Cardiac muscle cell (in vitro differentiated cells and primary cell): ENCODE measurements around the gene UBC. TPM values are rescaled to one million over a fixed set of nuclear protein-coding genes. Genes with fewer than 3 reads are reported as not detected.

ENCODE experiments used
- DNase-seq, 2 donors: peaks; one replicate each; pipeline versions ENCODE4 v3.0.0 to v3.0.0-alpha.2; 2010 to 2017; ENCODE audit warnings: low read depth in 1 of 2, low spot score in 1 of 2
- H3K27ac ChIP-seq: fragments of 200-600 bp; sonication (generic); 2 replicates; pipeline ENCODE4 v1.5.1; 2016
- H3K27me3 ChIP-seq: fragments of 200-600 bp; sonication (generic); 2 replicates; pipeline ENCODE4 v1.6.0; 2016; ENCODE audit warnings: control low read depth
- H3K36me3 ChIP-seq: fragments of 200-600 bp; sonication (generic); 2 replicates; pipeline ENCODE4 v1.5.1; 2016; ENCODE audit warnings: control low read depth
- H3K4me1 ChIP-seq: fragments of 200-600 bp; sonication (generic); 2 replicates; pipeline ENCODE4 v1.8.1; 2017; ENCODE audit warnings: low read depth, mild to moderate bottlenecking, mixed run types
- H3K4me3 ChIP-seq: fragments of 200-600 bp; sonication (generic); 2 replicates; pipeline ENCODE4 v1.5.1; 2016; ENCODE audit warnings: mild to moderate bottlenecking
- H3K9me3 ChIP-seq: fragments of 200-600 bp; sonication (generic); 2 replicates; pipeline ENCODE4 v1.5.1; 2017; ENCODE audit warnings: low read depth, mild to moderate bottlenecking, control low read depth
- polyA plus RNA-seq: library from polyadenylated mRNA; unstranded; fragments of >200 nt; fragmentation: Nextera tagmentation; extraction: Ambion mirVana; gene quantifications from 2 replicates; pipeline ENCODE4 v1.2.1, GENCODE V29; 2016
- total RNA-seq: library from RNA; depleted of rRNA; stranded (reverse); fragments of >200 nt; gene quantifications from 2 replicates; pipeline ENCODE4 v1.2.3, GENCODE V29; 2016
- TF ChIP-seq, protein P1 (sequence below): IDR thresholded peaks from 2 replicates; pipeline ENCODE4 v1.5.1; 2012; ENCODE audit warnings: low read depth, mild to moderate bottlenecking, low read length

Gene UBC
- total and polyA plus RNA-seq, 2 experiments from 2014 or later: 897 to 1,139 TPM

DNA sequence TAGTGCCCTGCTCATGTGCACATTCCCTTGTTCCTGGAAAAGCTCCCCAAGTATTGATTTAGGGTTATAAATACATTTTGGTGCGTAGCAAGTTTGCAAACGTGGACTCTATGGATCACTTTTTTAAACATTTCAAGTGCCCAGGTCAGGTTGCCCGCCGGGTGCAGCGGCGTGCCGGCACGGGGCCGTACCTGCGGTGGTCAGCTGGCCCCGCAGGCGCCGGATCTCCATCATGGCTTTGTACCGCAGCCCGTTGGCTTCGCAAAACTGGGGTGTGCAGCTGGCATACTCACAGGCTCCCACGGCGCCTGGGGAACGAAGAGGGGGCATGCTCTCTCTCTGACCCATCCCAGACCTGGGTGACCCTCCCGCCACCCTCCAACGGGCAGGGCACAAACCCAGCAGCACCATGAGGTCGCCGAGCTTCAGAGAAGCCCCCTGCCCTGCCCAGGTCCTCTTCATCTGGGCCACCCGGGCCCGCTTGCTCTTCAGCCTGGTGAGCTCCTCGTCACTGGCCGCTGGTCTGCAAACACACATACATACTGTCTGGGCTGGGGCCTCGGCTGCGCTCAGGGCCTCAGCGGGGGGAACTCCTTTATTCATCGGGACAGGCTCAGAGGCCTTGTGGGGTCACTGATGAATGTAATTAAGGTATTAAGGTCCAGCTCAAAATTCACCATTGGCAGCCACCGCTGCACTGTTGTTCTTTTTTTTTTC, 39.4 kb upstream of the UBC start:
- DNase-seq: no peak
- H3K27ac ChIP-seq: no peak overlapping the region
- no peaks in the 10 kb centered on the region for H3K9me3 ChIP-seq
- TF ChIP-seq, protein P1, sequence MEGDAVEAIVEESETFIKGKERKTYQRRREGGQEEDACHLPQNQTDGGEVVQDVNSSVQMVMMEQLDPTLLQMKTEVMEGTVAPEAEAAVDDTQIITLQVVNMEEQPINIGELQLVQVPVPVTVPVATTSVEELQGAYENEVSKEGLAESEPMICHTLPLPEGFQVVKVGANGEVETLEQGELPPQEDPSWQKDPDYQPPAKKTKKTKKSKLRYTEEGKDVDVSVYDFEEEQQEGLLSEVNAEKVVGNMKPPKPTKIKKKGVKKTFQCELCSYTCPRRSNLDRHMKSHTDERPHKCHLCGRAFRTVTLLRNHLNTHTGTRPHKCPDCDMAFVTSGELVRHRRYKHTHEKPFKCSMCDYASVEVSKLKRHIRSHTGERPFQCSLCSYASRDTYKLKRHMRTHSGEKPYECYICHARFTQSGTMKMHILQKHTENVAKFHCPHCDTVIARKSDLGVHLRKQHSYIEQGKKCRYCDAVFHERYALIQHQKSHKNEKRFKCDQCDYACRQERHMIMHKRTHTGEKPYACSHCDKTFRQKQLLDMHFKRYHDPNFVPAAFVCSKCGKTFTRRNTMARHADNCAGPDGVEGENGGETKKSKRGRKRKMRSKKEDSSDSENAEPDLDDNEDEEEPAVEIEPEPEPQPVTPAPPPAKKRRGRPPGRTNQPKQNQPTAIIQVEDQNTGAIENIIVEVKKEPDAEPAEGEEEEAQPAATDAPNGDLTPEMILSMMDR: no peak
- H3K4me3 ChIP-seq: no peak overlapping the region
- H3K36me3 ChIP-seq: no peaks in the 10 kb centered on the region
- H3K4me1 ChIP-seq: no peaks in the 10 kb centered on the region
- H3K27me3 ChIP-seq: no peaks in the 10 kb centered on the region

DNA sequence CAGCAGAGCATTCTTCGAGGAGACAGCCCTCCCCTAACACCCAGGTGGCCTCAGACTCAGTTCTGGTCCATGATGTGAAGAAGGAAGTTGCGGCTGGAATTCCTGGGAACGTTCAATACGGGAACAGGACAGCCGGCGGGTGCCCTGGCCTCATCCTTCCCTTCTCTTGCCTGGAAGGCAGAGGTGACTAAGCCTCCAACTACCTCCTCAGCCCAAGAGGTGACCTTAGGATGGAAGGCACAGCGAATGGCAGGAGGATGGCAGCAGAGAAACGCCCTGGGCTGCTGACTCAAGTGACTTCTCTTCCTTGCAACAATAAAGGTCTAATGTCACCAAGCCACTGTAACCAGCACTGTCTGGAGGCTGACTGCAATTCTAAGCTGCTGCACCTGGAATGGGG, 38.4 kb upstream of the UBC start:
- Histone ChIP-seq H3K4me3 (no peak overlapping the region), H3K36me3 (no peaks in the 10 kb centered on the region), H3K9me3 (no peaks in the 10 kb centered on the region), H3K4me1 (no peaks in the 10 kb centered on the region), H3K27me3 (no peaks in the 10 kb centered on the region), H3K27ac (no peak overlapping the region)
- TF ChIP-seq, protein P1: no peak
- DNase-seq: no peak

DNA sequence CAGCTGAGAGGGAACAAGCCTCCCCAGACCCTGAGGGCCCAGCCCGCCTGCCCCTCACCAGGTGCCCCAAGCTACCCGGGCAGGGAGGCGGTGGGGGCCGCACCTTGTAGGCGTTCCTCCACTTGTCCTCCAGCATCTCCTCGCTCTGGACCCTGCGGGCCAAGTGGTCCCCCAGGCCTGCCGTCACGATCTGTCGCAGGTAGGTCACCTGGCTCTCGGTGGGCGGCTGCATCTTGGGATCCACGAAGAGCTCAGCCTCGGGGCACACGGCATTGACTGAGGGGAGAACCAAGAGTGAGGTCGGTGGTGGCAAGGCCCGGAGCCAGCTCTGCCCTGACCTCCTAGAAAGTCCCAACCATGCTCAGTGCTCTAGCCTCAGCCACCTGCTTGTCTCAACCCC, 37.8 kb upstream of the UBC start:
- TF ChIP-seq, protein P1: no peak
- H3K4me3 ChIP-seq: no peak overlapping the region
- H3K4me1 ChIP-seq: no peaks in the 10 kb centered on the region
- H3K27me3 ChIP-seq: no peaks in the 10 kb centered on the region
- H3K27ac ChIP-seq: no peak overlapping the region
- no peaks in the 10 kb centered on the region for H3K36me3 ChIP-seq
- DNase-seq: no peak
- no peaks in the 10 kb centered on the region for H3K9me3 ChIP-seq

DNA sequence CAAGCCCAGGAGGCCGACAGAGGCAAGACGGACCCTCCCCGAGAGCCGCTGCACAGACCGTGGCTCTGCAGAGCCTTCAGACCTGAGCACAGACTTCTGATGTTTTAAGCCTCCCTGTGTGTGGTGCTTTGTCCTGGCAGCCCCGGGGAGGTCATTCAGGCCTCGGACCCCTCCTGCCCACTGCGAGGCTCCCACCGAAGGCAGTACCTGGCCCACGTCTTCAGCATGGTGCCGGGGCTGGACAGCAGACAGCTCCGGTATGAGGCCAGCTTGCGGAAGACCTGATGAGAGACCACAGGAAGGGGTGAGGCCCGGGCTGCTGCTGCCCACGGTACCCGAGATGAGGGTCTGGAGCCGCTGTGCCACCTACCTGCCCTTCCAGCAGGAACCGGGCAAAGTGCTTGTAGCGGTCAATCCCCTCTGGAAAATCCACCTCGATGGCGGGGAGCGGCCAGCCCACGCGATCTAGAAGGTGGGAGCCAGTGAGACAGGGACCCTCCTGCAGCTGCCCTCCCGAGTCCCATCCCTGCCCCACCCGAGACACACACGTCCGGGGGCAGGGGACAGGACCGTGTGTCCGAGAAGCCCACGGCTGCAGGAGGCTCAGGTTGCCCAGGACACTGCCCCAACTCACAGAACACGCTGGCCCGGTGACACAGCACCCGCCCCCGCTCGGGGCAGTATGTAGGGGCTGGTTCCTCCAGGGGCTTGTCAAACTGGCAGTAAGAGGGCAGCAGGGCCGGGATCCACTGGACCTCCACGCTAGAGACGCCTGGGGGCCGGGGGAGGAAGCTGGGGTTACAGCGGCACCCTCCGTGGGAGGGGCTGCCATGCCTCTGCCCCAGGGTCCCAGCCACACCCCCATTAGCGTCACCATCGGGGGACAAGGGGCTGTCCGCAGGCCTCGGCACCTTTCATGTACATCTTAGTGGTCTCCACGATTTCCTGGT, 35.6 kb upstream of the UBC start:
- no peaks in the 10 kb centered on the region for H3K9me3 ChIP-seq
- no peak overlapping the region for H3K4me3 ChIP-seq
- H3K4me1 ChIP-seq: no peaks in the 10 kb centered on the region
- H3K27me3 ChIP-seq: no peaks in the 10 kb centered on the region
- TF ChIP-seq, protein P1: no peak
- no peak overlapping the region for H3K27ac ChIP-seq
- no peak for DNase-seq
- no peaks in the 10 kb centered on the region for H3K36me3 ChIP-seq

DNA sequence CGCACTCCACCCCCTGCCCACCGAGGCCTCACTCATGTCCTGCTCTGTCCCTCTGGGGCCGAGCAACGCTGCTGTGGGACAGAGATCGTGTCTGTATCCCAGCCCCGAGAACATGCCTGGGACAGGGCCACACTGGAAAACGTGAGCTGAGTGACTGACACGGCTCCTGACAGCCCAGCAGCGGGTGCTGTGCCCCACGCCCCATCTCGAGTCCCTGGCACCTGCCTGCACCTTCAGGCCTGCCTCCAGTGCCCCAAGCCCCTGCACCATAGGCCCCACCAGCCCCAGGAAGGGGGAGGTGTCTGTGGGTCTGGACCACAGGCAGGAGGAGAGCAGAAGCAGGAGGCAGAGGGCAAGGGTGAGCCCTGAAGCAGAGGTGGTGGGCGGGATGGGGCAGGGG, 34.6 kb upstream of the UBC start:
- Histone ChIP-seq H3K36me3 (no peaks in the 10 kb centered on the region), H3K27me3 (no peaks in the 10 kb centered on the region), H3K9me3 (no peaks in the 10 kb centered on the region), H3K4me1 (no peaks in the 10 kb centered on the region), H3K27ac (no peak overlapping the region), H3K4me3 (no peak overlapping the region)
- TF ChIP-seq, protein P1: no peak
- no peak for DNase-seq
